Mesothelial cell of epicardium (in vitro differentiated cells): ENCODE results near the gene PDE8A. TPM values are rescaled to one million over a fixed set of nuclear protein-coding genes. Genes with fewer than 3 reads are reported as not detected.
"Not testable (repeated sequence)": the region's sequence is repeated elsewhere in the genome, so short reads cannot be mapped to it uniquely, and the experiment has no call there.

Experiments
- DNase-seq, 2 experiments: peaks; one replicate each; pipeline ENCODE4 v3.0.0; 2021; ENCODE audit warnings: low spot score in 2 of 2; ENCODE audit not compliant: unreplicated experiment in 2 of 2
- H3K27ac Mint-ChIP-seq: 2 replicates; pipeline ENCODE4 v1.8.0; 2021; ENCODE audit warnings: mixed read lengths
- H3K27me3 Mint-ChIP-seq: 2 replicates; pipeline ENCODE4 v1.8.0; 2021; ENCODE audit warnings: low read depth, mixed read lengths
- H3K36me3 Mint-ChIP-seq: 2 replicates; pipeline ENCODE4 v1.8.0; 2021; ENCODE audit warnings: mixed read lengths
- H3K4me1 Mint-ChIP-seq: 2 replicates; pipeline ENCODE4 v1.8.0; 2021; ENCODE audit warnings: mixed read lengths
- H3K4me3 Mint-ChIP-seq: 2 replicates; pipeline ENCODE4 v1.8.0; 2021; ENCODE audit warnings: mild to moderate bottlenecking, moderate library complexity, mixed read lengths
- H3K9me3 Mint-ChIP-seq: 2 replicates; pipeline ENCODE4 v1.8.0; 2021; ENCODE audit warnings: mixed read lengths
- CTCF ChIP-seq: fragments of 200-600 bp; sonication (generic); IDR thresholded peaks from one replicate; pipeline ENCODE4 v1.5.0; 2021; ENCODE audit warnings: antibody characterized with exemption; ENCODE audit not compliant: unreplicated experiment
- total RNA-seq: library from RNA; stranded (reverse); gene quantifications from 3 replicates; pipeline ENCODE4 v1.2.1, GENCODE V29; 2021

PDE8A gene
- total RNA-seq, 1 donor from 2014 or later = 36.7 TPM

GRCh38 chr15:85171736-85172135, 190.1 kb downstream of the PDE8A start:
- H3K27ac Mint-ChIP-seq = no peak overlapping the region
- TF ChIP-seq CTCF = no peak
- no peaks in the 10 kb centered on the region for H3K27me3 Mint-ChIP-seq
- no peak for DNase-seq
- no peak overlapping the region for H3K4me3 Mint-ChIP-seq
- H3K36me3 Mint-ChIP-seq = peaks cover 17% of the 10 kb centered on the region
- peaks cover 6% of the 10 kb centered on the region for H3K4me1 Mint-ChIP-seq
- peaks cover 36% of the 10 kb centered on the region for H3K9me3 Mint-ChIP-seq

GRCh38 chr15:85172846-85173490, 191.3 kb downstream of the PDE8A start:
- Mint-ChIP-seq H3K36me3 (peaks cover 17% of the 10 kb centered on the region), H3K4me3 (no peak overlapping the region), H3K27me3 (no peaks in the 10 kb centered on the region)

GRCh38 chr15:85173630-85174029, 192.0 kb downstream of the PDE8A start:
- DNase-seq, H3K4me3 Mint-ChIP-seq, H3K27ac Mint-ChIP-seq, H3K27me3 Mint-ChIP-seq: not testable (repeated sequence)
- Mint-ChIP-seq H3K4me1 (peaks cover 17% of the 10 kb centered on the region), H3K36me3 (peaks cover 17% of the 10 kb centered on the region), H3K9me3 (peaks cover 31% of the 10 kb centered on the region)

More at GRCh38 chr15:85172846-85173490, 191.3 kb downstream of the PDE8A start:
- DNase-seq = no peak
- Mint-ChIP-seq H3K9me3 (peaks cover 31% of the 10 kb centered on the region), H3K4me1 (peaks cover 15% of the 10 kb centered on the region), H3K27ac (no peak overlapping the region)
- TF ChIP-seq CTCF = no peak

GRCh38 chr15:85174521-85174920, 192.9 kb downstream of the PDE8A start:
- Mint-ChIP-seq H3K27ac (no peak overlapping the region), H3K4me3 (no peak overlapping the region), H3K9me3 (peaks cover 31% of the 10 kb centered on the region), H3K4me1 (peaks cover 17% of the 10 kb centered on the region), H3K36me3 (peaks cover 17% of the 10 kb centered on the region), H3K27me3 (no peaks in the 10 kb centered on the region)
- TF ChIP-seq CTCF = no peak
- no peak for DNase-seq

- H3K36me3 Mint-ChIP-seq, DNase-seq, H3K27me3 Mint-ChIP-seq: not testable (repeated sequence)
- Mint-ChIP-seq H3K4me1 (peaks cover 17% of the 10 kb centered on the region), H3K4me3 (peak overlapping the region; percentile 22), H3K9me3 (peaks cover 12% of the 10 kb centered on the region), H3K27ac (peak overlapping the region; percentile 93)
Measured at GRCh38 chr15:85177042-85177515, 195.4 kb downstream of the PDE8A start.

- peaks cover 4% of the 10 kb centered on the region for H3K9me3 Mint-ChIP-seq
- H3K4me3 Mint-ChIP-seq = no peak overlapping the region
- H3K27ac Mint-ChIP-seq = no peak overlapping the region
- no peak for DNase-seq
- TF ChIP-seq CTCF = no peak
- H3K36me3 Mint-ChIP-seq = no peaks in the 10 kb centered on the region
- H3K4me1 Mint-ChIP-seq = peaks cover 17% of the 10 kb centered on the region
- no peaks in the 10 kb centered on the region for H3K27me3 Mint-ChIP-seq
Measured at GRCh38 chr15:85178308-85178707, 196.7 kb downstream of the PDE8A start.
